GM19239 (cell line): ENCODE measurements around the gene SYVN1.
"Not testable (repeated sequence)": the region's sequence is repeated elsewhere in the genome, so short reads cannot be mapped to it uniquely, and the experiment has no call there.

ENCODE experiments used
- DNase-seq: peaks from one replicate; pipeline ENCODE4 v3.0.0; 2011; ENCODE audit warnings: low spot score; ENCODE audit not compliant: insufficient read length
- FAIRE-seq: peaks from 2 replicates; lab custom pipeline; 2011; peaks lifted over from hg19 to GRCh38; lab: Jason Lieb, UNC

SYVN1 gene

DNA sequence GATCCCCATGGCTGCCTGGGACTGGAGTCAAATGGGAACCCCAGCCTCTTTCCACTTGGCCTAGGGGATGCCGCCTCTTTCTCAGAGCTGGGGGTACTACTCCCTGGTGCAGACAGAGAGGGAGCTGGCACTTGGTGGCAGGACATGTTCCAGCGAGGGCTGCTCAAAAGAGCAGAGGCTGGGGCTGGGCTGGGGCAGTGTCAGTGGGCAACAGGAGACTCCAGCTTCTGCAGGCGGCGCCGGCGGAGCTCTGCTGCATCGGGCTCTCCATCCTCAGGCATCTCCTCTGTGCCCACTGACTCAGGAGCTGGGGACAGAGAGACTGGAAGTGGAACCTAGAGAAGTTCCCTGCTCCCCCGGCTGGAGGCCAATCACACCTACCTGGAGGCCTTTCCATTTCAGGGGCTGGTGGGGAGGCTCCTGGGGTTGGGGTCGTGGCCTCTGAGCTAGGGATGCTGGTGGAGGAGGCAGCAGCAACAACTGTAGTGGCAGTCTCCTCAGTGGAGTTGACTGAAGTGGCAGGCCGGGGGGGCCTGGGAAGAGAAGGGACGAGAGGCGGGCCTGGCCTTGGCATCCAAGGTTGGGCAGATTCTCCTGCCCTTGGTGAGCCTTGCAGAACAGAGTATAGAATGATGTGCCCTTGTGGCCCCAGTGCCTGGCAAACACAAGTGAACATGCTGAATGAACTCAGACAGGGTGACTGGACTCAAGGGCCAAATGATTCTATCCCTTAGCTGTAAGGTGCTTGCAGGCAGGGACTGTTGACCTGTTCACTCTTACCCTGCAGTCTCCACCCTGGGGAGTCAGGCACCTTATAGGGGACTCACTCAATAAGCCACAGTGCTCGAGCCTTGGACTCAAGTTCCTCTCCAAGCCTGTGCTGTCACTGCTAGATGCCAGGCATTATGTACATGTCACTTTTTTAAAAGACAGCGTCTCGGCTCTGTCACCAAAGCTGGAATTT lies 5.9 kb downstream of the SYVN1 start:
- FAIRE-seq (no peak), DNase-seq (no peak)

DNA sequence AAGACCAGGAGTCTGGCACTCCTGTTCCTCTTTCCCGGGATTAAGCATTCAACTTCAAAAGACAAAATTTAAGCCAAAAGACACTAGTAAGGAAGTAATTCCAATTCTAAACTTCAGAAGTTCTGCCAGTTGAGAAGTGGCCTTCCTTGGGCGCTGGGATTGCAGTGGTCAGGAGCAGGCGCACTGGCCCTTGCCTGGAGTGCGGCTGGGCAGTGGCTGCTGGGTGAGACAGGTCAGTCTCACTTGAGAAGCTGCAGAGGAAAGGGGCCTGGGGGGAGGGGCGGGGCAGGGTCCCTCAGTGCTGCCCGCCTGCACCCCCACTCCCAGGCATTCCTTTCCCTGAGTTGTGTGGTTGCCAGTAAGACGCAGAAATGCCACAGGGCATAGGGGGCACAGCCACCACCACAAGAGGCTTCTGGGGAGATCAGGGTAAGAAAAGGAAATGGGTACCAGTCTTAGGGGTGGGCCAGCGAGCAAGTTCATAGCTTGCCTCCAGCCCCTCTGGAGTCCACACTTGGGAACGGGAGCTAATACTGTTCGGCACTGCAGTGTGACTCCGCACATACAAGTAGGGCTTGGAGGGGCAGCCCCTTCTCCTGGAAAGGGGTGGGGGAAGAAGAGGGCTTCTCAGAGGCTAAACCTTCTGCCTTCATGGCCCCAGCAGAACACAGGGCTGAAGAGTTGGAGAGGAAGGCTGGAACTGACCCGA lies 6.7 kb downstream of the SYVN1 start:
- DNase-seq = no peak
- no peak for FAIRE-seq

DNA sequence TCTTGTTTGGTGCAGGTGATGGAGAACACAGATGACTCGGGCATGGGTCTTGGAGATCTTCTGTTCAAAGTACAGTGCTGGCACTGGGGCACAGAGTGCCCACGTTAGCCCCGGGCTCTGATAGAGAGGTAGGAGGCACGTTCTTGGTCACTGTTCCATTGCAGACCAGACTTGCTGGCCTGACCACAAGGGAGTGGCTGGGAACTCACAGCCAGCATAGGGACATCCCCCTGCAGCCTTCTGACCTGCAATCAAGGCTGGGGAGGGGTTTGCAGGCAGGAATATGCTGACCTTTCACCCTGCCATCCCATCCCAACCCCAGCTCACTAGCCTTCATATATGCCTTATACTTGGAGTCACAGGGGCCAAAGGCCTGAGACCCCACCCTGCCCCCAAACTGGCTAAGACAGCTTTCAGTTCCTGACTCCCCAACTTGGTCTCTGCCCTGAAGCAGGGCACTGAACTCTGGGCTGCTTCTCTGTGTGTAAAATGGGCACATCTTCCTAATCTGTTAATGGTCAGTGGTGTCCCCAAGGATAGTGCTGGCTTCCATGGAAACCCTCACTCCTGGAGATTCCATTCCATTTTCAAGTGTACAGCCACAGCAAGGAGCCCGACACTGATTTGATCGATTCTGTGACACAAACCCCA lies 7.6 kb downstream of the SYVN1 start:
- DNase-seq (no peak), FAIRE-seq (no peak)

DNA sequence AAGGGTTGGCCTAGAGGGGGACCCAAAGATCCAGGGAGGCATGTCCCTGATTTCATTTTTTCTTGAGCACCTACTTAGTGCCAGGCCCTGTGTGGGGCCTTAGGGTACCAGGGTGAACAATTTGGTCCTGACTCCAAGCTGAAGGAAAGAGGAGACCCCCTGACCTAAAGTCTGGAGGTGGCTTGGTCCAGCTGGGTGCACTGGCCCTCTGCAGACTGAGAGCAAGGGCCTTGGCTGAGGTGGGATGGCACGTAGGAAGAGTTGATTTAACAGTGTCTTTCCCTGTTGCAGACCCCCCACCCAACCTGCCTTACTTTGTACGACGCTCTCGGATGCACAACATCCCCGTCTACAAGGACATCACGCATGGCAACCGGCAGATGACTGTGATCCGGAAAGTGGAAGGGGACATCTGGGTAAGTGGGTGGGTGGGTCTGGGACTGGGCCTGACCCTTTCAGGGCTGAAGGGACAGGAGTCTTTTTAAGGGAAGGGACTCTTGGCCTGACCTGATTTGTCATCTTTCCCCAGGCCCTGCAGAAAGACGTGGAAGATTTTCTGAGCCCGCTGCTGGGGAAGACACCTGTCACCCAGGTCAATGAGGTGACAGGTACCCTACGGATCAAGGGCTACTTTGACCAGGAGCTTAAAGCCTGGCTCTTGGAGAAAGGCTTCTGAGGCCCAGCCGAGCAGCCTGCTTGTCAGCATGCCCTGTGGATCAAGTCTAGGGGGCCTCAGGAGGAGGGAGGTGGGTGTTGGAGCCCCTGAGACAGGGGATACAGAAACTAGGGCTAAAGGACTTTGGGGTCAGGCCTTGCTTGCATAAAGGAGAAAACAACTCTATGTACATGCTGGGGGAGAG lies 8.9 kb downstream of the SYVN1 start:
- DNase-seq = no peak
- FAIRE-seq = no peak

DNA sequence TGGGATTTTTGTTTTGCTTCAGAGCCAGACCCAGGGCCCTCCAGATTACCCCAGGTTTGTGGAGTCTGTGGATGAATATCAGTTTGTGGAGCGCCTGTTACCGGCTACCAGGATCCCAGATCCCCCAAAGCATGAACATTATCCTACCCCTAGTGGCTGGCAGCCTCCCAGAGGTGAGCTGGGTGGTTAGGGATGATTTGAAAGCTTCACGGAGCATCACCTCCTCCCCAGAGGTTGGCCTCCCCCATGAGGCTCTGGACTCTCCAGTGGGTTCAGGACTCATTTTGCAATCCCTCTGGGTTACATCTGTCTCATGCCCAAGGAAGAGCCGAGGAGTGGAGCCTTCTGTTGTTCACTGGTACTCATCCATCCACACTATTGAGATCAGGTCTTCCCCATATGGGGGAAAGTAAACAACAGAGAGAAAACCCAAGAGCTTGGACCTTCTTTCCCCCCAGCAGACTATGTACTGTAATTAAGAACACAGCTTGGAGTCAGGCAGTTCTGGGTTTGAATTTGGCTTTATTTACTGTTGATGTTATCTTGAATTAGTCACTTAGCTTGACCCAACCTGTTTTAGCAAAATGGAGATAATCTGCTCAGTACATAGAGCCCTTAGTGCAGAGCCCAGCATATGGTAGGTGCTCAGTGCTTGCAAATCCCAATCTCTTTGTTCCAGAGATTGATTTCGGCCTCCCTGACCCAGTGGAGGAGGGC lies 9.7 kb downstream of the SYVN1 start:
- FAIRE-seq (no peak), DNase-seq (no peak)

DNA sequence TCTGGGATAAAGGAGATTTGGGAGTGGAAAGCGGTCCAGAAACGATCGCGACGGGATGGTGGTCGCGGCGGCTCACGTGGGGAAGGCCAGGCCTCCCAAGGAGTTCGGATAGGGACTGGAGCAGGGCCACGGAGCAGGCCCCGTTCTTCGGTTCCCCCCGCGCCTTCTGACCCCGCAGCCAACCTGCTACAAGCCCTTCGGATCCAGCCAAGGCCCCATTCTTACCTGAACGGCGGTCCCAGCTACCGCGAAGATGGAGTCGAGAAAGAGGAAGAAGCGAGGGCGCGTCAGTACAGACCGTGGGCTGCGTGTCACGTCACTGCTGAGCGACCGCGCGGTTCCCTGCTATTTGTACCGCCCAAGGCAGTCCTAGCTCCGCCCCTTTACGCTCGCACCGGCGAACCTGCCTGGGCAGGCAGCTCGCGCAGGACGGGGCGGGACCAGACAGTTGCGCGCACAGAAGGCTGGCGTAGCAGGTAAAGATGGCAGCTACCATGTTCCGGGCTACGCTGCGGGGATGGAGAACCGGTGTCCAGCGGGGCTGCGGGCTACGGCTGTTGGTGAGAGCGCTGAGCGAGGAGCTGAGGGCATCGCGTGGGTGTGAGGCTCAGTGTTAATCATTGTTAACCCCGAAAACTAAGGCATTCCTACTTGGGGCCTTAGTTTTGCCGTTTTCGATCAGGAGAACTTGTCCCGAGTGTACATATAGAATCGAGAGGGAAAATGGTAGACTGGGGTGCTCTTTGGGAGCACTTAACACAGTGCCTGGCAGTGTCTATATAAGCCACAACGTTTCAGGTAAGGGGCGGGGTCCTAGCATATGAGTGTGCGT lies 12.2 kb downstream of the SYVN1 start, which contains the start of the genes FAU and MRPL49:
Gene FAU, minus strand, starts transcription at position 270 of the 832 bp plus-strand sequence. CDS start 321 bp downstream, outside the sequence.
Gene MRPL49, plus strand, starts transcription at position 457 of the 832 bp plus-strand sequence. Its CDS starts 26 bp downstream, at position 483.
- DNase-seq = peak; percentile 89
- peak; percentile 96 for FAIRE-seq

DNA sequence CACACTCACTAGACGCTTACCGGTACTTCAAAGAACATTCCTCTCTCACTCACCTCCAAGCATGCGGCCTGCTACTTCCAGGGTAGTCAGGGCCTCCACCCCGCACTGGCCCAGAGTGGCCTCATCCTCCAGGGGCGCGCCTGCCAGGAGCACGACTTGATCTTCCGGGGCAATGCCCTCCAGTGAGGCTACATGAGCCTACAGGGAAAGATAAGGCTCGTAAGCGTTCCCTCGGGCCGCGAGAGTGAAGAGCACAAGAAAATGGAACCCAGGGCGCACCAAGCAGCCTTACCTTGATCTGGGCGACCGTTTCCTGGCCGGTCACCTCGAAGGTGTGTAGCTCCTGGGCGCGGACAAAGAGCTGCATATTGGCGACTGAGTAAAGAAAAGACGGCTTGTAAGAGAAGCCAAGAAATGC lies 12.9 kb downstream of the SYVN1 start:
- peak; percentile 69 for FAIRE-seq
- no peak for DNase-seq

DNA sequence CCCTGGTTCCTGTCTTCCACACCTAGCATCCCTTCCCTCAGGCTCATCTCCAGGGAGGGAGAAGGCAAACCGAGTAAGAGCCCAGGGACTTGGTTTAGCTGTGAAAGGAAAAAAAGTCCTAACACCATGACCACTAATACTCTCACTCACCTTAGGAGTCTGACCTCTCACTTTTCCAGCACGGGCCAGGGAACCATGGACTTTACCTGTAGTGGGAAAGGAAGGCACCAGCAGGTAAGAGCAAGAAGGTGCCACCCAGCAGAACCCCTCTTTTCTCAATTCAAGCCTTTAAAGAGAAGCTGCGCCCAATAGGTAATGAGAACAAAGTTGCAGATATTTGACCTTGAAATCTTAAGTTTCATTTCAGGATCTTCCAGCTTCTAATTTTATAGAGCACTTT lies 13.5 kb downstream of the SYVN1 start:
- DNase-seq = no peak
- peak; percentile 31 for FAIRE-seq

DNA sequence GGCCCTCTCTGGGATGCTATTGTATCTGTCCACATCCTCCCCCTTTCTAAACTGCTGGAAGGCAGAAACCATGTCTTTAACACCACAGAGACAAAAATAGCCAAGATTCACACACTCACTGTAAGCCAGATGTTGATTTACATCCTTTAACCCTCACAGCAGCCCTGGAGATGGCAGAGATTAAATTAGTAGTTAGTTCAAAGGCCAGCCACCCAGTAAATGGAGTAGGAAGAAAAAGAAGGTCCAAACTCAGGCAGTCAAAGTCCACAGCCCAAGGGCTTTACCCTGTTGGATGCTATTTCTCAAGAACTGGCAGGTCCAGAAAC lies 14.7 kb downstream of the SYVN1 start:
- FAIRE-seq = no peak

DNA sequence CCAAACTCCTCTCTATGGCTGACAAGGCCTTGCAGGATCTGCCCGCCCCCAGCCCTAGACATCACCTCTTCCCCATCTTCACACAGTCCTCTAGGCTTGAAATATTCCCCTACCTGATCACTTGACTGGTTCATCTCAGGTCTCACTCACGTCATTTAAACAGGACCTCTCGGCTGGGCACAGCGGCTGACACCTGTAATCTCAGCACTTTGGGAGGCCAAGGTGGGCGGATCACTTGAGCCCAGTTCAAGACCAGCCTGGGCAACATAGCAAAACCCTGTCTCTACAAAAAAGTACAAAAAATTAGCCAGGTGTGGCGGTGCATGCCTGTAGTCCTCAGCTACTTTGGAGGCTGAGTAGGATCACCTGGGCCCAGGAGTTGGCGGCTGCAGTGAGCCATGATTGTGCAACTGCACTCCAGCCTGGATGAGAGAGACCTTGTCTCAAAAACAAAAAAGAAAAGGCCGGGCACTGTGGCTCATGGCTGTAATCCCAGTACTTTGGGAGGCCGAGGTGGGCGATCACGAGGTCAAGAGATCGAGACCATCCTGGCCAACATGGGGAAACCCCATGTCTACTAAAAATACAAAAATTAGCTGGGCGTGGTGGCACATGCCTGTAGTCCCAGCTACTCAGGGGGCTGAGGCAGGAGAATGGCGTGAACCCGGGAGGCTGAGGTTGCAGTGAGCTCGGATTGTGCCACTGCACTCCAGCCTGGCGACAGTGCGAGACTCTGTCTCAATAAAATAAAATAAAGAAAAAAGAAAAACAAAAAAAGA lies 15.2 kb downstream of the SYVN1 start:
- not testable (repeated sequence) for DNase-seq, FAIRE-seq

More for the DNA sequence above, 14.7 kb downstream of the SYVN1 start:
- DNase-seq = no peak

DNA sequence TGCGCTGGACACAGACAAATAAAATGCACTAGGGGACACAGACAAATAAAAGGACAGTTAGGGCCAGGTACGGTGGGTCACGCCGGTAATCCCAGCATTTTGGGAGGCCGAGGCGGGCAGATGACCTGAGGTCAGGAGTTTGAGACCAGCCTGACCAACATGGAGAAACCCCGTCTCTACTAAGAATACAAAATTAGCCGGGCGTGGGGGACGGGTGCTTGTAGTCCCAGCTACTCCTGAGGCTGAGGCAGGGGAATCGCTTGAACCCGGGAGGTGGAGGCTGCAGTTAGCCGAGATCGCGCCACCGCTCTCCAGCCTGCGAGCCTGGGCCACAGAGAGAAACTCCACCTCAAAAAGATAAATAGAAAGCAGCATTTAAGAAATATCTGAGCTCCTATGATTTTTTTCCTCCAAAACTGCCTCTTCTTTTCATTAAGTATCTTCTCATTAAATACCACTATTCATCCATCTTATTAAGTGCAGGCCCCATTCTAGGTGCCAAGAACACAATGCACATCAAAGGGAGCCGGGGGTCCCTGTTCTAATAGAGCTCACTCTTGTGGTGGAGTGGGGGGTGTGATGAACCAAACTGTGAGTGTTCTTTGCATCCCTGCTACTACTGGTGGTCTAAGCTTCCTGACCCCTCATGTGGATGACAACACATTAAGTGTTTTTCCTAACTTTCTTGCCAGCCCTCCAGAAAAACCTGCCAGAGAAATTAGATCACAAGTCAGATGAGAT lies 16.1 kb downstream of the SYVN1 start:
- no peak for DNase-seq
- no peak for FAIRE-seq

DNA sequence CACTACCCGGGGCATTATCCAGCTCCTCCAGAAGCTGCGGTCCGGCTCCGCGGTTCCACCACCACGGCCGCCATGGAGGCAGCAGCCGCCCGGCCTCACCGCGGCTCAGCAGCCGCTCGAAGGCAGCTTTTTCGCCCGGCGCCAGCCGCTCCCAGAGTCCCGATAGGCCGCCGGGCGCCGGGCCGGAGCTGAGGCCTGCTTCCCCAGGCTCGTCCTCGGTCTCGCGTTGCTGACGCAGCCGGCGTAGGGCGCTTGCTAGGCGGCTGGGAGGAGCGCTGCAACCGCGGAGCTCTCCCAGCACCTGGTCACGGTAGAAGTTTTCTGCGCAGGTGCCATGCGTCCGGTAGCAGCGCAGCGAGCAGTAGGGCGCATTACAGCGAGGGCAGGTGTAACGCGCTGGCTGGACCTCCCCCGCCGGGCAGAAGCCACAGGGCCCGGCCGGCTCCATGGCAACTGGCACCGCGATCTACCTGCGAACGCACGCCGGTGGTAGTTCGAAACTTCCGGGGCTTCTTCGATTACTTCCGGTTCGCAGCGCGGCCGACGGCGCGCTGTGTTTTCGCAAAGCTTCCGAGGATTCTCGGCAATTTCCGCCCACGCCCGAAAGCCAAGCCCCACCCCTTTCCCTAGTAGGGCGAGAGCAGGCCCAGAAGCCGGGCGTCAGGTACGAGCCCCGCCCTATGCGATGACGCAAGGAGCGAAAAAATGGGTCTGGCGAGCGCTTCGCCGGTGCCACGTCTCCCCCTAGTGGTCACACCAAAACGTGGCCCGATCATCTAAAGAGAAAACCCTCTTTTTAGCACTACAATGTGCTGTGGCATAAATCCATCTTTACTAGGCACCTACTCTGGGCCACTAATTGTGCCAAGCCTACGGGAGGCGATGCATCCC lies 16.9 kb downstream of the SYVN1 start, which contains the start of gene ZNHIT2:
Gene ZNHIT2, minus strand, starts transcription at position 496 of the 891 bp plus-strand sequence. Its CDS starts 48 bp downstream, at position 448.
- peak; percentile 77 for DNase-seq
- peak; percentile 100 for FAIRE-seq

DNA sequence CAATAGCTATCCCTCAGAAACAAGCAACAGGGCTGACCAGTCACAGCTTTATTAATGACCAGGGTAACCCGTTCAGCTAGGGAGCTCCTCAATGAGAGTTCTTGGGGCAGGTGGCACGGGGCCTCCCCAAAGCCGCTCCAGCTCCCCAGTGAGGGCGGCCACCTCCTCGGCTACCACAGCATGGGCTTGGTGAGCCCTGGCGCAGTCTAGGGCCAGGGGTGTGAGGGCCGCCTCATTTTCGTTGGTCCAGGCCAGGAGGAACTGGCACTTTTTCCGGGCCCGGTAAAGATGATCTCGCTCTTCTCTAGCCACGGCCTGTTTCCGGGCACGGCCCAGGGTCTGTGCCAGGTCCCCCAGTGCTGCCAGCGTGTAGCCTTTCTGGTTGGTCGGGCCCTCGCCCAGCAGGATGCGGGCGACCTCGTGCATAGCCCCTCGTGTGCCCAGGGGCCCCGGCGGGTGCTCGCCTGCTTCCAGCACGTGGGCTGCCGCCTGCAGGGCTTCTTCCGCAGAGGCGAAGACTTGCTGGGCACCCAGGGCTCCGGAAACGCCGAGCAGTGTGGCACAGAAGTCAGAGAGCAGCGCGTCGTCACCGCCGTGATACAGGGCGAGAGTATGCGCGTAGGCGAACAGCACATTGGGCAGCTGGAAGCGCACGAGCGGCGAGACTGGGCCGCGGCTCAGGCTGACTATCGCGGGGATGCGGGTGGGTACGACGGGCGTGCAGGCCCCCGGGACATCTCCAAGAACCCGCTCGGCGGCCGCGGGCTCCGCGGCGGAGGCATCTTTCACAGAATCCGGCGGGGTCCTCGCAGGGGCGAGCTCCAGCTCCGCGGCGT lies 17.7 kb downstream of the SYVN1 start:
- DNase-seq (no peak), FAIRE-seq (peak; percentile 76)

DNA sequence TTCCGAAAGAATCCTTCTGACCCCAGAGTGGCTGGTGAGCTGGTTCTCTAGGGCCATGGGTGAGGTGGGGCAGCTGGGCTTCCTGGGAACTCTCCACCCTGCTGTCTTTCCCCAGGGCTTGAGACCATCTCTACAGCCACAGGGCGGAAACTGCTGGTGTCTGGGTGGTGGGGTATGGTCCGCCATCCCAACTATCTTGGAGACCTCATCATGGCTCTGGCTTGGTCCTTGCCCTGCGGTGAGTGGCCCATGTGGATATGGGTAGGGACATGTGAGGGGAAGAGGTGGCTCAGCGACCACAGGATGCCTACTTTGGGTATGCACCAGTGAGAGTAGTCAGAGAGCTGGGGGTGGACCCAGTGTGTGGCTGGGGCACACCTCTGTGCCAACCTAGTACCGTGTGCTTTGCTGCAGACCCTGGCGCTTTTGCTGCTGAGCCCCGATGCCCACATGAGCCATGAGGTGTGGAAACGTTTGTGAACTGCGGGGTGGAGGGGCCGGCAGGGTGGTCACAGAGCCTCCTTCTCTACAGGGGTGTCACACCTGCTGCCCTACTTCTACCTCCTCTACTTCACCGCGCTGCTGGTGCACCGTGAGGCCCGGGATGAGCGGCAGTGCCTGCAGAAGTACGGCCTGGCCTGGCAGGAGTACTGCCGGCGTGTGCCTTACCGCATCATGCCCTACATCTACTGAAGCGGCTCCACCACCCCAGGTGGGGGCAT lies 18.8 kb downstream of the SYVN1 start:
- no peak for FAIRE-seq
- DNase-seq = no peak
